AG09319 (cell line): ENCODE measurements around the gene CCDC7.
A peak's percentile ranks its signal among the peaks of the same experiment; 100 is the strongest.

Source experiments
- DNase-seq: peaks from one replicate; pipeline ENCODE4 v3.0.0-alpha.2; 2010; ENCODE audit warnings: low read depth; ENCODE audit errors: extremely low read depth
- CTCF ChIP-seq: IDR thresholded peaks from 2 replicates; pipeline ENCODE4 v1.5.1; 2011; ENCODE audit warnings: low read depth, mild to moderate bottlenecking, inconsistent platforms, low read length, moderate library complexity

The CCDC7 gene

GRCh38 chr10:32410569-32410968, 35.4 kb upstream of the CCDC7 start:
- DNase-seq, result no peak
- TF ChIP-seq CTCF, result no peak

- no peak for TF ChIP-seq CTCF
- no peak for DNase-seq
Observed at GRCh38 chr10:32411797-32412498, 34.0 kb upstream of the CCDC7 start.

- DNase-seq, result no peak
- no peak for TF ChIP-seq CTCF
Observed at GRCh38 chr10:32412499-32412853, 33.5 kb upstream of the CCDC7 start.

GRCh38 chr10:32413513-32413912, 32.4 kb upstream of the CCDC7 start:
- DNase-seq, result peak; percentile 16
- no peak for TF ChIP-seq CTCF

GRCh38 chr10:32415361-32415760, 30.6 kb upstream of the CCDC7 start:
- TF ChIP-seq CTCF, result no peak
- no peak for DNase-seq

- TF ChIP-seq CTCF, result no peak
- peak; percentile 64 for DNase-seq
Observed at GRCh38 chr10:32417911-32418547, 27.9 kb upstream of the CCDC7 start.

GRCh38 chr10:32418572-32418971, 27.4 kb upstream of the CCDC7 start:
- no peak for DNase-seq
- TF ChIP-seq CTCF, result no peak
